OCI-LY3 (cell line): ENCODE results near the gene SELENBP1.
A peak's percentile ranks its signal among the peaks of the same experiment; 100 is the strongest.

Experiments used
- H2AFZ ChIP-seq: fragments of 200-600, 300-600 bp; shearing (Covaris generic); 2 replicates; pipeline ENCODE4 v1.6.0; 2014; ENCODE audit warnings: antibody characterized with exemption, low read depth, low read length
- H3K27ac ChIP-seq: fragments of 200-600, 300-600 bp; sonication (generic); 2 replicates; pipeline ENCODE4 v1.5.1; 2014; ENCODE audit warnings: mild to moderate bottlenecking, low read length, moderate library complexity, mixed read lengths
- H3K27me3 ChIP-seq: fragments of 200-600, 300-600 bp; sonication (generic); 2 replicates; pipeline ENCODE4 v1.6.1; 2014; ENCODE audit warnings: low read depth, low read length, mixed read lengths
- H3K36me3 ChIP-seq: fragments of 200-600, 300-600 bp; sonication (generic); replicated peaks from 2 replicates; pipeline ENCODE3; 2014; ENCODE audit warnings: low read depth, low read length, mixed read lengths
- H3K4me1 ChIP-seq: fragments of 300-600, 200-600 bp; sonication (generic); 2 replicates; pipeline ENCODE4 v1.6.1; 2014; ENCODE audit warnings: low read length, mixed read lengths
- H3K4me2 ChIP-seq: fragments of 200-600, 300-600 bp; sonication (generic); 2 replicates; pipeline ENCODE4 v1.6.1; 2014; ENCODE audit warnings: low read length, mixed read lengths
- H3K4me3 ChIP-seq: fragments of 300-600, 200-600 bp; sonication (generic); 2 replicates; pipeline ENCODE4 v1.5.1; 2014; ENCODE audit warnings: antibody characterized with exemption, mild to moderate bottlenecking, low read length, moderate library complexity
- H3K79me2 ChIP-seq: fragments of 300-600, 200-600 bp; shearing (Covaris generic); 2 replicates; pipeline ENCODE4 v1.6.1; 2014; ENCODE audit warnings: mild to moderate bottlenecking, low read length, mixed read lengths
- H3K9ac ChIP-seq: fragments of 300-600, 200-600 bp; shearing (Covaris generic); 2 replicates; pipeline ENCODE4 v1.6.0; 2014; ENCODE audit warnings: mild to moderate bottlenecking, low read length, moderate library complexity
- H3K9me3 ChIP-seq: fragments of 200-600, 300-600 bp; shearing (Covaris generic); 2 replicates; pipeline ENCODE4 v1.6.1; 2014; ENCODE audit warnings: low read length, mixed read lengths; ENCODE audit not compliant: insufficient read depth
- H4K20me1 ChIP-seq: fragments of 200-600, 300-600 bp; sonication (generic); 2 replicates; pipeline ENCODE4 v1.6.1; 2016; ENCODE audit warnings: low read length, mixed read lengths; ENCODE audit not compliant: insufficient read depth
- CTCF ChIP-seq: fragments of 200-600, 300-600 bp; sonication (generic); IDR thresholded peaks from 2 replicates; pipeline ENCODE4 v1.5.1; 2014; ENCODE audit warnings: antibody characterized with exemption, low read length, low read depth
- EZH2phosphoT487 ChIP-seq: fragments of 200-600 bp; shearing (Covaris generic); IDR thresholded peaks from 2 replicates; pipeline ENCODE4 v1.6.1; 2018; ENCODE audit warnings: antibody characterized with exemption, mixed run types, low read depth

The SELENBP1 gene

DNA sequence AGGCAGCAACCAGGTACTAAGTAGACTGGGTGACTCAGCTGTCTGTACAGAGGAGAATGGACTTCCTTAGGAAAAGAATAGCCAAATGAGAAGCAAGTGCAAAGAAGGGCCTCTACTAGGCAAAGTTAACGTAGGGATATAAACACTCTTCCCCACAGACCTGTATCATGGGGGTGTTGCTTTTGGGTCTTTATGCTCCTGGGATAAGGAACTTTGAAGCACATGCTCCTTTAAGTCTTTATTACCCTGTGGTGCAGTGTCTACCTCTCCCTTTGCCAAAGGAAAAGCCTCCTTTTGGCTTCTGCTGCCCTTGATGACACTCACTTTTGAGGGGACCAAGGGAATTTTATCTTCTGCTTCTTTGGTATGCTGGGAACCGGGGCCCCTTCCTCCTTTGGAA lies 30.5 kb downstream of the SELENBP1 start:
- Histone ChIP-seq H3K4me1 (peaks cover 17% of the 10 kb centered on the region), H3K9me3 (no peaks in the 10 kb centered on the region), H3K4me2 (no peak overlapping the region), H3K4me3 (no peak overlapping the region), H3K36me3 (peaks cover 58% of the 10 kb centered on the region), H3K27ac (peak overlapping the region; percentile 52; the same call in 1 of the 2 replicates), H3K79me2 (peaks cover 29% of the 10 kb centered on the region), H4K20me1 (no peaks in the 10 kb centered on the region), H3K9ac (no peak overlapping the region), H3K27me3 (no peaks in the 10 kb centered on the region), H2AFZ (no peak overlapping the region)
- TF ChIP-seq EZH2phosphoT487 (no peak), CTCF (no peak)

DNA sequence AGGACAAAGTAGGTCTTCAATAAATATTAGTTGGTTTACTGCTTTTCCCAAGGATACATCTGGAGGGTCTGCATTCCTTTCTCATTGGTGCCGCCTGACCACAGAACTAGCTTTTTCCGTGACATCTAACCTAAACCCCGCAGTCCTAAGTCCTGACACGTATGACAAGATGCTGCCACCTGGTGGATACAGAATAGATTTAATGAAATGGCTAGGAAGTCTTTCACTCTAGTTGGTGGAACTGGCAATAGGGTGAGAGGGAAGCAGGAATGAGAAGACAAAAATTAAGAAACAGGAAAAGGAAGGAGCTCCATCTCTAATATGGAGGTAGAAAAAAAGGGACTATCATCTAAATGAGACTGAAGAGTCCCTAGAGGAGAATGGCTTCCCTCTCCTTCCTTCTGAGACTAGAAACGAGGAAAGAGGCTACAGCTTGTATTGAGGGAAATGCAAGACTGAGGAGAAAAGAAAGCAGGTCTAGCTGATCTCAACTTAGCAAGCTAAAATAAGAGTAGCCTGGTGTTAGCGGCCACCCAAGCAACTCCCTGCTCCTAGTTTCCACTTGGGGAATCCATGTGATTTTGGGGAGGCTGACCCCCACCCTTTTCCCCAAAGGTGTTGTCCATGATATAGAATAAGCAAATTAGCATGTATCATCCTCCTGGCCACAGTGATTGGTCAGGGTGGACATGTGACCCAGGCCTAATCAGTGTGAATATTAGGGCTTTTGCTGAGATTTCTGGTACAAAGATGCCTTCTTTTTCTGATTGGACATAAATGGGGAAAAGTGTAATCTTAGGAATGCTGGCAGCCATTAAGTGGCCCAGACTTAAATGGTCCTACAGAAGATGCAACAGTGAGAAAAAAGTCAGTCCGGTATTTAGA lies 31.4 kb downstream of the SELENBP1 start:
- Histone ChIP-seq H3K27ac (peak overlapping the region; percentile 52), H3K4me1 (peaks cover 17% of the 10 kb centered on the region), H3K9ac (no peak overlapping the region), H3K4me2 (peak overlapping the region; percentile 21), H3K27me3 (no peaks in the 10 kb centered on the region), H3K4me3 (no peak overlapping the region), H3K79me2 (peaks cover 24% of the 10 kb centered on the region), H2AFZ (no peak overlapping the region), H4K20me1 (no peaks in the 10 kb centered on the region), H3K9me3 (no peaks in the 10 kb centered on the region), H3K36me3 (peaks cover 61% of the 10 kb centered on the region)
- TF ChIP-seq EZH2phosphoT487, result no peak
- TF ChIP-seq CTCF, result peak; percentile 92

- Histone ChIP-seq H3K36me3 (peaks cover 19% of the 10 kb centered on the region), H3K79me2 (no peaks in the 10 kb centered on the region), H3K9me3 (no peaks in the 10 kb centered on the region), H2AFZ (no peak overlapping the region), H3K27ac (no peak overlapping the region), H3K27me3 (no peaks in the 10 kb centered on the region), H3K4me2 (no peak overlapping the region), H4K20me1 (no peaks in the 10 kb centered on the region), H3K4me1 (peaks cover under 1% of the 10 kb centered on the region; the same call in 1 of the 2 replicates), H3K9ac (no peak overlapping the region), H3K4me3 (no peak overlapping the region)
- TF ChIP-seq CTCF (no peak), EZH2phosphoT487 (no peak)
Observed at GRCh38 chr1:151336556-151336955, 35.9 kb downstream of the SELENBP1 start.

GRCh38 chr1:151334822-151335221 lies 37.7 kb downstream of the SELENBP1 start:
- peaks cover 13% of the 10 kb centered on the region for H3K36me3 ChIP-seq
- no peaks in the 10 kb centered on the region for H3K9me3 ChIP-seq
- no peaks in the 10 kb centered on the region for H4K20me1 ChIP-seq
- H3K9ac ChIP-seq, result no peak overlapping the region
- no peak overlapping the region for H3K27ac ChIP-seq
- no peaks in the 10 kb centered on the region for H3K79me2 ChIP-seq
- TF ChIP-seq CTCF (no peak), EZH2phosphoT487 (no peak)
- no peak overlapping the region for H3K4me3 ChIP-seq
- H3K27me3 ChIP-seq, result no peaks in the 10 kb centered on the region
- H3K4me2 ChIP-seq, result no peak overlapping the region
- H2AFZ ChIP-seq, result no peak overlapping the region
- H3K4me1 ChIP-seq, result no peaks in the 10 kb centered on the region
